Left lobe of liver (tissue), 2 donors: Measurements from ENCODE around the gene KAZN. TPM values are rescaled to one million over a fixed set of nuclear protein-coding genes. Genes with fewer than 3 reads are reported as not detected.

Source experiments
- ATAC-seq: fragments of 200-7000 bp; cut with Tn5 transposase; one replicate; pipeline ENCODE4 v1.9.1; 2020; ENCODE audit warnings: mild to moderate bottlenecking, moderate library complexity
- DNase-seq: peaks from one replicate; pipeline ENCODE4 v3.0.0-alpha.2; 2020; ENCODE audit warnings: low spot score
- total RNA-seq: library from RNA; stranded (reverse); gene quantifications from one replicate; pipeline ENCODE4 v1.2.1, GENCODE V29; 2021
- donor health status: DM: no; HTN: no; CAD: no; lungs with moderate emphysema.
- donor health status: DM: no; HTN: yes; CAD: no.

Gene KAZN
- total RNA-seq, 1 donor from 2014 or later: 4.4 TPM

DNA sequence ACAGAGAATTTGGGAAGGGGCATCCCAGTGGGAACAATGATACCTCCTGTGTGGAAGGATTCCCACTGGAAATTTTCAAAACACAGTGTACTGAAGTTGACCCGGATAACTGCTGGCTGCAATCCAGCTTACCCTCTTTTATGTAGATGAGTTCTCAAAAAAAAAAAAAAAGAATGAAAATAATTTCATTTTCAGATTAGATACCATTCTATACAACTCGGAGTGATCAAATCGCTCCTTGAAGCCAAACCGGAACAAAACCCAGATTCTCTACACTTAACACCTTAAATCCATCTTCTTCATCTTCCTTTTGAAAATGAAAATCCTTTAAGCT, 69.1 kb downstream of the KAZN start:
- ATAC-seq (no peak), DNase-seq (no peak)

DNA sequence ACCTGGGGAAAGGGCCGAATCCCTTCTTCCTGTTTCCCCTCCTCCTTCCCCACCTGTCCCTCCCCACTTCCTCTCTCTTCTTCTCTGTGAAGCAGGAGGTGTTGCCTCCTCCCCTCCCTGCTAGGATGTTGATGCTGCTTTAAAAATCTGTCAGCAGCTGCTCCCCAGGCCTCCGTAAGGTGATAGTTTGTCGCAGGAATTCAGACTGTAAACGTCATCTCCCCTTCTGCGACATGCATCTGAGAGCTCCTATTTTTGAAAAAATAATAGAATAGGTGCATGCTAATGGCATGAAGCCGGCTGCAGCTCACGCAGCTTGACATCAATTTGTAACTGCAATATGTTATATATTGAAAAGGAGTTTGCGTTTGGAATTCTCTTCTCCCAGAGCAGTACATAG, 70.1 kb downstream of the KAZN start:
- no peak for ATAC-seq

DNA sequence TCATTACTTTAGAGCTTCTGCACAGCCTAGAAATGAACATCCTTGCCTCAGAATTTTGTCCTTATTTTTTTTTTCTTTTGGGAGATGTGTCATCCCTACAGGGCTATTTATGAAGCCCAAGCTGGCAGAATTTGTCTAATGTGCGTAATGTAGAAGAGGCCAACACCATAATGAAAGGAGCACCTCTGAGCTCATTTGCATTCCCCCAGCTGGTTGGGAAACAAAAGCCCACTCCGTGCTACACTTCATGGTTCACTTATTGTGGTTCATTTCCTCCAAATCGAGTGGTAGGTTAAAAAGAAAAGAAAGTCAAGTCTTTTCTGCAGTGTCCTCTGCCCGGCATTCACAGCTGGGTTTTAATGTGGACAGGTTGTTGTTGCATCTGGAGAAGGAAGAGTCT, 73.5 kb downstream of the KAZN start:
- DNase-seq: no peak
- no peak for ATAC-seq

More for the DNA sequence above, 70.1 kb downstream of the KAZN start:
- DNase-seq: no peak

DNA sequence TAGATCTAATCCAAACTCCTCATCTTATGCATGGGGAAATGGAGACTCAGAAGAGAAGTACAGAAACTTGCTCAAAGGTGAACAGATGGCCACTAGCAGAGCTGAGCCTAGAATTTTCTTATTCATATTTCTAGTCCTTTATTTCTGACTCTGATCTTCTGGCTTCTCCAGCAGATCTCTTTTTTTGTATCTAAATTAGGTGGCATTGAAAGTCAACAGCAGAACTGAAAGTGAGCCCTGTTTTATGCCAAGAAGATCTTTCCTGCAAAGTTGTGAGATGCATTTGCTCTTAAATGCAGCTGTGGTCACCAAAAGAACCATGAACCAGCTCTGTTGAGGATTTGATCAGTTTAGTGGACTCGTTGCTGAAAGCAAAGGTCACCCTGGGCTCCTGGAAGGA, 75.5 kb downstream of the KAZN start:
- no peak for DNase-seq
- ATAC-seq: no peak

DNA sequence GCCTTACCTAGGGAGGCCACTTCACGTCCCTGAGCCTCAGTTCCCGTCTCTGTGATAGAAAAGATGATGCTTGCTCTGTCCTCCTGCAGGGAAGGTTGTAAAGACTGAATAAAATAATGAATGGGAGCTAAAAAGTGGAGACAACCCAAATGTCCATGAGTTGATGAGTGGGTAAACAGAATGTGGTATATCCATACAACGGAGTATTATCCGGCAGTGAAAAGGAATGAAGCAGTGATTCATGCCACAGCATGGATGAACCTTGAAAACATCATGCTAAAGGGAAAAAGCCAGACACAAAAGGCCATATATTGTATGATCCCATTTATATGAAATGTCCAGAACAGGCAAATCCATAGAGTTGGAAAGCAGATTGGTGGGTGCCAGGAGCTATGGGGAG, 77.9 kb downstream of the KAZN start:
- DNase-seq (no peak), ATAC-seq (no peak)

DNA sequence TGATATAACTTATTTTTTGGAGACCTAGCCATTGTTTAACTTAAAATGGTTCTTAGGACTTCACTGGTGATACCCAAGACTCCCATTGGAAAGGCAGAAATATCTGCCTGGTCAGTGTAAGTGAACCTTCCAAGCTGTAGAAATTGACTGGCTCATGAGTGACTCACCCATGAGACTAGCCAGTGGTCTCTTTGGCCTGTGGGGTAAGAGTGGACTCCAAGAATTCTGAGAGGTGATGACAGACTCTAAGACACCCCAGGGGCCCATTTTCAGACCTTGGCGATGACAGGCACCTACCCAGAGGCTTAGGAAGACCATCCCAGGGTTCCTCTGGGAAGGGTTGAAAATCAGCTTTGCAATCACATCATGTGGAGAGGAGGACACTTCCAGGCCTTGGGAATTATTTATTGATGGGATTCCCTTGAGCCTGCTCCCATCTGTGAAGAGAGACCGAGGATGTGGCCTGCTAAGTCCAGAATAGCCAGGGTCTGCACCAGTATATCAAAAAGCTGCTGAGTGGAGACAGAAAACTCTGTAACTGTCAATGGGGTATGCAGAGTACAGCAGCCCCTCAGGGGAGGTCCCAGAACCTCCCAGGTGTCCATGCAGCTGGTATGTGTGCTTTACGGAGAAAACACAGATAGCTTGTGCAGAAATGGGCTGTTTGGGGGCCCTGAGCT, 78.9 kb downstream of the KAZN start:
- ATAC-seq: no peak
- no peak for DNase-seq

DNA sequence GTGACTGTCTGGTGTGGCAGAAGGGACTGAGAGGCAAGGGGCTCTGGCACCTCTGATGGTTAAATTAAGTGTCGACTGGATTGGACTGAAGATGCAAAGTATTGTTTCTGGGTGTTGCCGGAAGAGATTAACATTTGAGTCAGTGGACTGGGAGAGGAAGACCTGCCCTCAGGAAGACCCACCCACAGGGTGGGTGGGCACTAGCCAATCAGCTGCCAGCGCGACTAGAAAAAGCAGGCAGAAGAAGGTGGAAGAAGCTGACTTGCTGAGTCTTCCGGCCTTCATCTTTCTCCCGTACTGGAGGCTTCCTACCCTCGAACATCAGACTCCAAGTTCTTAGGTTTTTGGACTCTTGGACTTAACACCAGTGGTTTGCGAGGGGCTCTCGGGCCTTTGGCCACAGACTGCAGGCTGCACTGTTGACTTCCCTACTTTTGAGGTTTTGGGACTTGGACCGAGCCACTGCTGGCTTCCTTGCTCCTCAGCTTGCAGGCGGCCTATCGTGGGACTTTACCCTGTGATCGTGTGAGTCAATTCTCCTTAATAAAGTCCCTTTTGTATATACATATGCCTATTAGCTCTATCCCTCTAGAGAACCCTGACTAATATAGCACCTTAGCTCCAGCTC, 79.6 kb downstream of the KAZN start:
- ATAC-seq (no peak), DNase-seq (no peak)

DNA sequence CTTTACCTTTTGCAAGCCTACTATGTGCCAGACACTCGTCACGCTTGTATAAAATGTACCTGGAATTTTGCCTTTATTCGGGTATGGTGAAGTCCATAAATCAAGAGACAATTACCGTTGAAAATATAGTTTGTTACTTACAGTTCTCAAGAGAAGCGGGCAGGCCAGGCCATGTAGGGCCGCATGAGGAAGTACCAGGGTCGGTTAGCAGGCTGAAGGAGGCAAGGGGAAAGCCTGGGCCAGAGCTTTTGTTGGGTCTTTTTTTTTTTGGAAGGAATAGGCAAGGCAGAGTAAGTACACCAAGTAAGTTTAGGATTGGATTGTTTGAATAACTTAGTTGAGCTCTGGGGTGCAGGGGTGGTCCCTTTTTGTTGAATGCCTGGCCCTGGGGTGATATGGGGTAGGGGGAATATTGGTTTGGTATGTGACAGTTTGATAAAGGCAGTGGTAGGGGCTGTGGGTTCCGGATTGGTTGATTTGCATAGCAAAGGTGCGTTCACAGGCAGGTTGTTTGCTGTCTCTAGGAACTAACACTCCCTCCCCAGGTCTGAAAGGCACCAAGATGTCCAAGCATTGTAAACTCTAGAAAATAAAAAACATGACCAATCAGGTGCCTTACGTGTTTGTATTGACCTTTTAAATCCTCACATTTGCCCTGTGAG, 80.7 kb downstream of the KAZN start:
- DNase-seq: no peak
- no peak for ATAC-seq

DNA sequence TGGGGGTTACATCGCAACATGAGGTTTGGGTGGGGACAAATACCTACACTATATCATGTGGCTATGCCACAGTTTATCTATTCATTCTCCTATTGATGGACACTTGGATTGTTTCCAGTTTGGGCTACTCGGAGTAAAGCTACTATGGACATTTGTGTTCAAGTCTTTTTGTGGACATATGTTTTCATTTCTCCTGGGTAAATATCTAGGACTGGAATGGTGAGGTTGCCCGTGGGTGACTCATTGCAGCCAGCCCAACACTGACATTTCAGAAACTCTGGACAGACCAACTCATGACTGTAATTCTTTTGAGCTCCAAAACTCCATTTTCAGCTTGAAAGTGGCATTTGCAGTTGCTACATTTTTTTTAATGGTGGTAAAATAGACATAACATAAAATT, 82.7 kb downstream of the KAZN start:
- DNase-seq: no peak
- ATAC-seq: no peak

DNA sequence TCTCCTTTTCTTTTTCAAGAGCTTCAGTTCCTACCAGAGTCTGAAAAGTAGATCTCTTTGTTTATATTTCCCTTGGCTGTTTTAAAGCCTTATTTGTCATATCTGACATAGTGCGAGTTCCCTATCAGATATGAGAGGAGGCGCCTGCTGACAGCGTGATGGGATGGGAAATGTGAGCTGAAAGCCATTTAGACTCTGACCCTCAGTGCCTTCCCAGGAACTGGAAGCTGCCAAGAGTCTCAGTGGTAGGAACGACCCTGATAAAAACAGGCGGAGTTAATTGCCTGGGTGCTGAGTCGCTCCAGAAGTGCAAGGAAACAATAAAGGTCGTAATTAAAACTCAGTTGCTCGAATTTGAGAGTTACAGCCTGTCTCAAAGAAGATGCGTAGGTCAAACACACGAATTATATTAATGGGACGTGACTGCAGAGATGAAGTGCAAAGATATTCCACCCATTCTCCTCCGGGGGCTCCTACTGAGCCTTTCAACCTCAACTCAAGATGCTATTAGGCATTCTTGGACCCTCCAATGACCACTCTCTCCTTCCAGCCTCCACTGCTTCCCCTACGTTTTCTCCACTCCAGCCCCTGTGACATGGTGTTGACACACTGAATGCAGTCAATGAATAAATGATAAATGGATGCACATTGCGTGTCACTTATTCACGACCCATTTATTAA, 84.6 kb downstream of the KAZN start:
- DNase-seq (no peak), ATAC-seq (no peak)

DNA sequence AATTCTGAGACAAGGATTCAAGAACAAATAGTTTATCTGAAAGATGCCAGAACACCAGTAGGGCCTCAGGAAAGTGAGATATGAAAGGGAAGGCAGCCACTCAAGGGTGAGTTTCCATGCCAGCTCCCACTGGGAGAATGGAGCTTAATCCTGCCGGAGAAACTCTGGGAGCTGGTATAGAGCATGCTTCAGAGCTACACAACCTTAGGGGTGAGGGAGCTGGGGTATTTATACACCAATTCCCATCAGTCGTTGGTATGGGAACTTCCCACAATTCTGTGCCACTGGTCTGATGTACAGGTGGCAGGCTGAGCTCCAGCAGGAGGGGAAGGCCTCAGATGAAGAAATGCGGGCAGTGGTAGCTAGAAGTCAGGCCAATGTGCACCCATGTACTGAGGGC, 86.6 kb downstream of the KAZN start:
- ATAC-seq (no peak), DNase-seq (no peak)

DNA sequence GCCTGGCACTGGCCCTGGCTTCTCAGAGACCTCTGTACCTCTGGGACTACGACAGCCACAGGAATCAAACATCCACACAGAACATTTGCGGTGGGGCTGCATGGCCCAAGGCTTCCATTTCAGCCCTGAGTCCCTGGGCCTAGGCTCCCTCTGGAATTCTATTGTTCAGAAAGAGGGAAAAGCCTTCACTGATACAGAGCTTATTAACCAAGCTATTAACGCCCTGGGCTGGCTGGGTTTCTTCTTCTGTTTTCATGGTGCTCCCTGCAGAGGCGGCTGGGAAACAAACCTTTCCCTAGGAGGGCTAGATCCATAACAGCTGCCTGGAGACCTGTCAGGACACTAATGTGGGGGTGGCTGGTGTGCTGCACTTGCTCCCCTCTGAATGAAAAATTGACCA, 88.2 kb downstream of the KAZN start:
- DNase-seq: no peak
- ATAC-seq: no peak

DNA sequence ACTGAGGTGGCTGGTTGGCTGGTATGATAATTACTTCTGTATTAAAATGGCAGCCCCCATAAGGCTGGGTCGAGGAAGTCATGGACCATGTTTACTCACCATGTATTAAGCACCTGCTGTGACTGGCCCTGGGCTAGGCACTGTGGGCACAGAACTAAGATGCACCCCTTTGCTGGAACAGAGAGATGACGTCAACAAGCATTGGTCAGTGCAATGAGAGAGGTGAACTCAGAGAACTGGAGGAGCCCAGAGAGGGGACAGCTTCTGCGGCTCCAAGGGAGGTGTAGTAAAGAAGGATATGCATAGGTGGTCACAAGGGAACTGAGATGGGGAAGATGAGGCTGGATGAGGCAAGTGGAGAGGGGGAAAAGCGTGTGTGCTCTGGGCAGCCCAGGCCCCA, 88.7 kb downstream of the KAZN start:
- DNase-seq (no peak), ATAC-seq (no peak)

DNA sequence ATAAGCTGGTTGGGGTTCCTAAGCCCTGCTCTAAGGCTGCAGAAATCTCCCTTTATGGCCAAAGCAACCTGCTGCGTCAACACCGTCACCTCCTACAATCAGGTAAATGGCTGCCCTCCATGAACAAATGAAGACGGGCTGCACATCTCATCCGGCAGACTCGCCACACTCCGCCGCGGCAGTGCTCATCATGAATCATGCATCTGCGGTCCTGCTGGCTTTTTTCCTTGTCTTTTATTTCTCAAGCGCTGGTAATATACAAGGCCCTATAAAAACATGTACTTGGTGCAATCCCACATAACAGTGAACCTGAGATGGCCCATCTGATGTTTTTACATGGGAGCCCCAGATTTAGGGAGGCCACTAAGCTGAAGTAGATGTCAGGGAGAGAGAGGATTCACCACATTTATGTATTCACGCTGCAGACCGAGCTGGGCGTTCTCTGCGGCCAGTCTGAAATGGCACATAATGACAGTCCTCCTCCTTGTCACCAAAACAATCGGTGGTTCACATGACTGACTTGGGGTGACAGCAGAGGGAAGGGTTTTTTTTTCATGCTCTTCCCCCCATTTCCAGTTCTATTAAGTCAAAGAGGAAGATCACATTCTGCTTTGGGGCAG, 91.6 kb downstream of the KAZN start:
- ATAC-seq (no peak), DNase-seq (no peak)

DNA sequence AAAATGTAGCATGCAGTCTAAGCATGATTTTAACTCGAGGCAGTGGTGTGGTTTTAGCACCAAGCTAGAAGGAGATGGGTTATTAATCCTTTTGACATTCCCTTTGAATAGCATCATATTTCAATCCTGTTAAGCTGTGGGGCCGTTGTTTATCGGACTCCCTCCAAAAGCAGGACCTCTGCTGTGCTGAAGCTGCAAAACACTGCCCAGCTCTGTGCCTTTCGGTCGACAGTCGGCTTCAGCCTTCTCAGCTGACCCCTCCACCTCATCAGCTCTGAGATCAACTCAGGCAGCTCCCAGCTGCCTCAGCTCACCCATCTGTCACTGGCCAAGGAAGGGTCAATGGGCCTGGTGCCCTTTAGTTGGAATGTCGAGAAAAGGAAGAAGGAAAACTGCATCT, 95.5 kb downstream of the KAZN start:
- DNase-seq: no peak
- ATAC-seq: no peak

DNA sequence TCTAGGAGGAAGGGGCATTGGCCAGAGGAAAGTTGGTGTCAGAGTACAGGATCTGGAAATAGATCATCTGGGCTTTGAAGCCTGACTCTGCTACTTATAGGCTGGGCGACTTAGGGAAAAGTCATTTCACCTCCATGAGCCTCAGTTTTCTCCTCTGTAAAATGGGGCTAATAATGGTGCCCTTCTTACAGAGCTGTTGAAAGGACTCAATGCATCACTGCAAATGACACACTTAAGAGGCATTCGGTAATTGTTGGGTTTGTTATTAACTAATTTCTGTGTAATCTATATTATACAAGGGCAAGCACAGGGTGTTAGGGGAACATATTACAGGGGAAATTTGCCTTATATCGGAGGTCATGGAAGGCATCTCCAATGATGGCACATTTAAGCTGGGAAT, 96.1 kb downstream of the KAZN start:
- ATAC-seq (no peak), DNase-seq (no peak)

DNA sequence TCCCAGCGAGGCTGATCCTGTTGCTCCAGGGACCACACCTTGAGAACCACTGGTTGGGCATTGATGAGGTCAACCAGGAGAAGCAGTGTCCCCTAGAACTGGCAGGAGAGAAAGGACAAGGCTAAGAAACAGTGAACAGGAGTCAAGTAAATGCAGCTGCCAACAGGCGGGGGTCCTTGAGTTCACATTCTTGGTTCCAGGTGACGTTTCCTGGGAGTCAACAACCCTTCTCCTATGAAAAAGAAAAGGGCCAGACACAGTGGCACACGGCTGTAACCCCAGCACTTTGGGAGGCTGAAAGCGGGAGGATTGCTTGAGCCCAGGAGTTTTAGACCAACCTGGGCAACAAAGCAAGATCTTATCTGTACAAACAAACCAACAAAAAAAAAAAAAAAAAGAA, 98.3 kb downstream of the KAZN start:
- DNase-seq (no peak), ATAC-seq (no peak)

DNA sequence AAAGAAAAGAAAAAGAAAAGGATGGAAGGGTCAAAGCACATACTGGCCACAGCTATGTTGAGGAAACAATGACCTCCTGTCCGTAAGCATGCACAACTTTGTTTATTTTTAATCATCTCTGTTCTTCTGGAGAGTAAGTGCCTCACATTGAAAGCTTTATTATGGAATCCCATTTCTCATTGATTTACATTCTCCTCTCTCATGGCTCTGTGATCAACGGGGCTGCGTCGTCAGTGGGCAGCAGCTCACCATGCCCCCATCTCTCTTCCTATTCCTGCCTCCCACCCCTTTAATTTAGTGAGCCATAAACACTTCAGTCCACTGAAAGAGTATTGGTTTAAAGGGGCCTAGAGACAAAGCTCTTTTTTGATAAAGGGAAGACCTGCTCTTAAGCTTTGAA, 98.9 kb downstream of the KAZN start:
- ATAC-seq (no peak), DNase-seq (no peak)

DNA sequence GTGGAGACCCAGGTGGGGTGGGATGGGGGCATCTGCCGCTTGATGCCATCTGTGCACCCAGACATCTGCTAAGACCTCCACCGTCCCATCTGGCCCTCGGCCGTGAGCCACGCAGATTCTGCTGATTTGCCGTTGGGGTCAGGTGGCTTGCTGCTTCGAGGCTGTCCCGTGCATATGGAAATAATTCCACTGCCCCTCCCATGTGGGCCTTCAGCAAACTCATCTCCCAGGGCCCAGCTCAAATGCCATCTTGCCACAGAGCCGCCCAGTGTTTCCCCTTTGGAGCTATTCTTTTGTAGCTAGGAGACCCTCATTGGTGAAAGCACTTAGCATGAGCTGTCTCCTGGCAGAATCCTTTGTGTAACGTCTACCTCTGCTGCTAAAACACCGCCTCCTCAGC, 99.8 kb downstream of the KAZN start:
- no peak for DNase-seq
- no peak for ATAC-seq

DNA sequence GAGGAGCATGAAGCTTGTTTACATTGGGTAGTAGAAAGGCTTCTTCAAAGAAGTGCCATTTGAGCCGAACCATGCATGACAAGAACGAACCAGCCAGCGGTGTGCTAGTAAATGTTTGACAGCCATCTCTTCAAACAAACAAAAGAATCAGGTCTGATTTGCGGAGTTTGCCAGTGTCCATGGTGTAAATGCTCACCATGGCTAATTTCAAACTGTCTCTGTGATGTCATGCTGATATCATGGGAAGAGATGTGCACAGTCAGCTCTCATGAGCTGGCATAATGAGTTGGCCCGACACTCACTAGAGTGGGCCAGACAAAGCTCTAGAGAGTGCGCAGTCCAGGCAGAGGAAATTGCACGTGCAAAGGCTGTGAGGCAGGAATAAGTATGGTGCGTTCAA, 101.1 kb downstream of the KAZN start:
- DNase-seq (no peak), ATAC-seq (no peak)

DNA sequence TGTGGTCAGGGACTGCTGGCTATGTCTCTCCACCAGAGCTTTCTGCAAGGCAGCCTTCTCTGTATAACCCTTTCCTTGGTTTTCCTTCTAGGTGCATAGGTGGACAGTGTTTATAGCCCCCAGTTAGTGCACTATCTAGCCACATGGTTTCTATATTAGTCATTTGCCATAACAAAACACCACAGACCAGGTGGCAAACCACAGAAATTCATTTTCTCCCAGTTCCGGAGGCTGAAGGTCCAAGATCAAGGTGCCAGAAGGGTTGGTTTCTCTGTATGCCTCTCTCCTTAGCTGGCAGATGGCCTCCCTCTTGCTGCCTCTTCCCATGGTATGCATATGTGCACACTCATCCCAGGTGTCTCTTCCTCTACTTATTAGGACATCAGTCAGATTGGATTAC, 106.4 kb downstream of the KAZN start:
- ATAC-seq: no peak

DNA sequence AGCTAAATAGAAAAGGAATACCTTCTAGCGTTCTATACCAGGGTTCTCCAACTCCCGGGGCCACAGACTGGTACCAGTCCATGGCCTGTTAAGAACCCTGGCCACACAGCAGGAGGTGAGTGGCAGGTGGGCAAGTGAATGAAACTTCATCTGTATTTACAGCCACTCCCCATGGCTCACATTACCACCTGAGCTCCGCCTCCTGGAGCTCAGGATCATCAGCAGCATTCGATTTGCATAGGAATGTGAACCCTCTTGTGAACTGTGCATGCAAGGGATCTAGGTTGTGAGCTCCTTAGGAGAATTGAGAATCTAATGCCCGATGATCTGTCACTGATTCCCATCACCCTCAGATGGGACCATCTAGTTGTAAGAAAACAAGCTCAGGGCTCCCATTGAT, 107.3 kb downstream of the KAZN start:
- no peak for DNase-seq
- ATAC-seq: no peak

More for the DNA sequence above, 106.4 kb downstream of the KAZN start:
- no peak for DNase-seq
